Bronchial epithelial cell (primary cell): Measurements from ENCODE around the gene OR2T11. TPM values are rescaled to one million over a fixed set of nuclear protein-coding genes. Genes with fewer than 3 reads are reported as not detected.

Experiments
- total RNA-seq: library from RNA; depleted of rRNA; stranded (reverse); fragments of >200 nt; gene quantifications from 2 replicates; pipeline ENCODE4 v1.2.1, GENCODE V29; 2014

The OR2T11 gene
- total RNA-seq, 1 donor from 2014 or later: not detected

Other genes starting within 250 kb of the OR2T11 start
- gene OR2T1, start 232.0 kb downstream of the OR2T11 start, total RNA-seq: not detected in 2 replicates
- not detected in 2 replicates for gene OR2T2, start 189.5 kb downstream of the OR2T11 start, total RNA-seq
- gene OR2T3, start 161.7 kb downstream of the OR2T11 start, total RNA-seq: not detected in 2 replicates
- not detected in 2 replicates for gene OR2T5, start 146.5 kb downstream of the OR2T11 start, total RNA-seq
- gene OR2G6, start 127.0 kb downstream of the OR2T11 start, total RNA-seq: not detected in 2 replicates
- gene OR2T29, start 72.3 kb downstream of the OR2T11 start, total RNA-seq: not detected in 2 replicates
- gene OR2T34, start 60.3 kb downstream of the OR2T11 start, total RNA-seq: not detected in 2 replicates
- 0.13 TPM in 1 of 2 replicates, not detected in the other for gene OR2T10, start 37.4 kb downstream of the OR2T11 start, total RNA-seq
- not detected in 2 replicates for gene OR2T35, start 10.2 kb upstream of the OR2T11 start, total RNA-seq
- not detected in 2 replicates for gene OR2T27, start 20.4 kb upstream of the OR2T11 start, total RNA-seq
- gene OR14I1, start 67.7 kb upstream of the OR2T11 start, total RNA-seq: not detected in 2 replicates
- not detected in 2 replicates for gene LYPD8, start 120.7 kb upstream of the OR2T11 start, total RNA-seq
- 17.1 and 20.9 TPM in 2 replicates for gene SH3BP5L, start 190.8 kb upstream of the OR2T11 start, total RNA-seq
- 15.3 and 18.8 TPM in 2 replicates for gene ZNF672, start 203.1 kb upstream of the OR2T11 start, total RNA-seq
- 19.7 and 22.7 TPM in 2 replicates for gene ZNF692, start 224.0 kb upstream of the OR2T11 start, total RNA-seq